Astrocyte of the cerebellum (primary cell): Measurements from ENCODE around the gene FATE1.

Experiments
- DNase-seq: peaks from one replicate; pipeline ENCODE4 v3.0.0-alpha.2; 2011; ENCODE audit warnings: low read depth
- H3K4me3 ChIP-seq: 2 replicates; pipeline ENCODE4 v1.5.1; 2011; ENCODE audit warnings: mild to moderate bottlenecking, low read depth, low read length, moderate library complexity
- CTCF ChIP-seq: IDR thresholded peaks from 2 replicates; pipeline ENCODE4 v1.5.1; 2012; ENCODE audit warnings: low read length, low read depth, moderate library complexity, mild to moderate bottlenecking; ENCODE audit errors: missing control alignments
- in situ Hi-C: cut with HindIII; loops from 2 replicates; pipeline ENCODE4 v1.10.0; 2017; ENCODE audit warnings: low sequenced_read_pairs

FATE1 gene

GRCh38 chrX:151711787-151712186 lies 4.0 kb upstream of the FATE1 start:
- in situ Hi-C loops, result no loop called here
- DNase-seq, result no peak
- TF ChIP-seq CTCF, result no peak
- H3K4me3 ChIP-seq, result no peak overlapping the region

GRCh38 chrX:151712253-151712652 lies 3.6 kb upstream of the FATE1 start:
- no peak for TF ChIP-seq CTCF
- in situ Hi-C loops, result no loop called here
- H3K4me3 ChIP-seq, result no peak overlapping the region

GRCh38 chrX:151713849-151714248 lies 2.0 kb upstream of the FATE1 start:
- DNase-seq, result no peak
- TF ChIP-seq CTCF, result peak; percentile 45
- no peak overlapping the region for H3K4me3 ChIP-seq
- in situ Hi-C loops, result no loop called here

More at GRCh38 chrX:151712253-151712652, 3.6 kb upstream of the FATE1 start:
- no peak for DNase-seq

GRCh38 chrX:151714362-151714761 lies 1.5 kb upstream of the FATE1 start:
- no peak for TF ChIP-seq CTCF
- no peak overlapping the region for H3K4me3 ChIP-seq
- no peak for DNase-seq
- in situ Hi-C loops, result no loop called here

GRCh38 chrX:151722241-151722846 lies 6.5 kb downstream of the FATE1 start:
- in situ Hi-C loops, result no loop called here
- DNase-seq, result no peak
- peak; percentile 32 for TF ChIP-seq CTCF
- H3K4me3 ChIP-seq, result no peak overlapping the region

GRCh38 chrX:151723156-151723760 lies 7.4 kb downstream of the FATE1 start:
- in situ Hi-C loops, result no loop called here
- no peak for TF ChIP-seq CTCF
- DNase-seq, result no peak

More at GRCh38 chrX:151723156-151723760, 7.4 kb downstream of the FATE1 start:
- H3K4me3 ChIP-seq, result no peak overlapping the region
